A673 (cell line): ENCODE measurements around the gene AAMP. TPM values are rescaled to one million over a fixed set of nuclear protein-coding genes. Genes with fewer than 3 reads are reported as not detected.
A peak's percentile ranks its signal among the peaks of the same experiment; 100 is the strongest.

ENCODE experiments used
- BruUV-seq: library from RNA; stranded (reverse); fragments of 400-500 nt; replicated peaks from 2 replicates; lab custom pipeline; 2021; lab: Mats Ljungman, UMichigan
- CTCF ChIA-PET: fragments of 300-600 bp; sonication (Branson Sonifier 250); formaldehyde crosslinking; loops from one replicate; lab custom pipeline; 2022; ENCODE audit warnings: antibody characterized with exemption; lab: Charles Lee
- POLR2A ChIA-PET: fragments of 300-600 bp; sonication (Branson Sonifier 250); formaldehyde crosslinking; loops from one replicate; lab custom pipeline; 2022; ENCODE audit warnings: antibody characterized with exemption; ENCODE audit not compliant: low non-redundant PET; lab: Charles Lee
- DNase-seq: peaks from one replicate; pipeline ENCODE4 v3.0.0-alpha.2; 2015; ENCODE audit warnings: low spot score
- H3K27ac ChIP-seq: fragments of 200-600 bp; sonication (generic); 2 replicates; pipeline ENCODE4 v1.5.1; 2016; ENCODE audit warnings: mixed run types, low read depth, mild to moderate bottlenecking, mixed read lengths, antibody characterized with exemption, low read length; ENCODE audit not compliant: poor library complexity, severe bottlenecking
- H3K27me3 ChIP-seq: fragments of 200-600 bp; sonication (generic); replicated peaks from 2 replicates; pipeline ENCODE4 v1.6.1; 2017; ENCODE audit warnings: mixed run types, low read depth, mild to moderate bottlenecking, mixed read lengths, antibody characterized with exemption, low read length; ENCODE audit not compliant: insufficient read depth, poor library complexity
- H3K36me3 ChIP-seq: fragments of 200-600 bp; sonication (generic); 2 replicates; pipeline ENCODE4 v1.6.1; 2016; ENCODE audit warnings: mixed run types, mild to moderate bottlenecking, mixed read lengths, antibody characterized with exemption, low read length; ENCODE audit not compliant: insufficient read depth, poor library complexity, severe bottlenecking
- H3K4me1 ChIP-seq: fragments of 200-600 bp; sonication (generic); 2 replicates; pipeline ENCODE4 v1.6.1; 2017; ENCODE audit warnings: mixed run types, mild to moderate bottlenecking, mixed read lengths, antibody characterized with exemption, low read length; ENCODE audit not compliant: insufficient read depth, poor library complexity, severe bottlenecking
- H3K4me3 ChIP-seq: fragments of 200-600 bp; sonication (generic); 2 replicates; pipeline ENCODE4 v1.5.1; 2016; ENCODE audit warnings: low read depth, mixed run types, mild to moderate bottlenecking, mixed read lengths, low read length; ENCODE audit not compliant: poor library complexity, severe bottlenecking
- H3K9me3 ChIP-seq: fragments of 200-600 bp; sonication (generic); 2 replicates; pipeline ENCODE4 v1.6.1; 2016; ENCODE audit warnings: mixed run types, low read depth, mild to moderate bottlenecking, mixed read lengths, antibody characterized with exemption, low read length; ENCODE audit not compliant: poor library complexity, severe bottlenecking
- EZH2 ChIP-seq: fragments of 200-600 bp; sonication (generic); IDR thresholded peaks from 2 replicates; pipeline ENCODE4 v1.6.1; 2017; ENCODE audit warnings: borderline replicate concordance, low read depth, mild to moderate bottlenecking, mixed read lengths, antibody characterized with exemption, low read length; ENCODE audit not compliant: poor library complexity, severe bottlenecking
- intact Hi-C: fragments of 100-400 bp; cut with micrococcal nuclease; formaldehyde crosslinking; loops from one replicate; pipeline ENCODE4 v1.10.0; 2022; ENCODE audit not compliant: unreplicated experiment
- total RNA-seq: library from RNA; stranded (reverse); gene quantifications from 2 replicates; pipeline ENCODE4 v1.2.3, GENCODE V29; 2021
- TF ChIP-seq, protein P1 (sequence below): fragments of 300-800, 200-600 bp; sonication (generic); conservative IDR thresholded peaks from 2 replicates; pipeline ENCODE4 v1.5.1; 2017; ENCODE audit warnings: low read depth, mild to moderate bottlenecking, antibody characterized with exemption, low read length, moderate library complexity, mixed read lengths

The AAMP gene
- total RNA-seq, 1 experiment from 2014 or later = 74.7 TPM

DNA sequence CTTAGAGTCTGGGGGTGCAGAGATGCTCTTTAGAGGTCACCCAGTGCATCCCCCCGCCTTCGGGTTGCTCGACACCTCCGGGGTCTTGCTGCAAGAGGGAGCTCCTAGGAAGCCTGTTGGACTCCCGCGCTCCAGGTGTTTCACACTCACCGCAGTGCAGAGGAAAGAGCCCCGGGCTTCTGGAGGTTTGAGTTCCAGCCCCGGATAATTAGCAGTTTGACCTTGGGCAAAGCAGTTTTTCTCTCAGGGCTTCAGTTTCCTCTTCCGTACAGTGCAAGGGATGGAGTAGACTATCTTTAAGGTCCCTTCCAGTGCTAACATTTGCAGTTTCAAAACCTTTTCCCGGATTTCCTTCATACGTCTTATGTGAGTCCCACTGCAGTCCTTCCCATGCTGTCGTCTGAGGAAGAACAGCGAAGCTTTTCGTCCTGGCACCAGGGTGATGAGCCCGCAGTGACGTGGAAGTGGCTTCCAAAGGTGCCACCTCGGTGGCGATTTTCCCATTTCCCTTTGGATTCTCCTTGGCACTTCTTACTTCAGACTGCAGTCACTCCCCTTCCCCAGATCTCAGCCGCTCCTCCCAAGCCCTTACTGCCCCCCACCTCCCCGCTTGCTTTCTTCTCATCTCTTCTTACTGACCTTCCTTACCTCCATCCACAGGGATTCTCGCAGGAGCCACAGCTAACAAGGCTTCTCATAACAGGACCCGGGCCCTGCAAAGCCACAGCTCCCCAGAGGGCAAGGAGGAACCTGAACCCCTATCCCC is 967 bp upstream of the AAMP start:
- BruUV-seq = no TSS peak
- Histone ChIP-seq H3K4me3 (peak overlapping the region; percentile 91), H3K9me3 (no peaks in the 10 kb centered on the region), H3K36me3 (peaks cover 30% of the 10 kb centered on the region), H3K27ac (peak overlapping the region; percentile 56), H3K27me3 (no peaks in the 10 kb centered on the region), H3K4me1 (peaks cover 20% of the 10 kb centered on the region)
- DNase-seq = peak; percentile 41
- TF ChIP-seq, protein P1, sequence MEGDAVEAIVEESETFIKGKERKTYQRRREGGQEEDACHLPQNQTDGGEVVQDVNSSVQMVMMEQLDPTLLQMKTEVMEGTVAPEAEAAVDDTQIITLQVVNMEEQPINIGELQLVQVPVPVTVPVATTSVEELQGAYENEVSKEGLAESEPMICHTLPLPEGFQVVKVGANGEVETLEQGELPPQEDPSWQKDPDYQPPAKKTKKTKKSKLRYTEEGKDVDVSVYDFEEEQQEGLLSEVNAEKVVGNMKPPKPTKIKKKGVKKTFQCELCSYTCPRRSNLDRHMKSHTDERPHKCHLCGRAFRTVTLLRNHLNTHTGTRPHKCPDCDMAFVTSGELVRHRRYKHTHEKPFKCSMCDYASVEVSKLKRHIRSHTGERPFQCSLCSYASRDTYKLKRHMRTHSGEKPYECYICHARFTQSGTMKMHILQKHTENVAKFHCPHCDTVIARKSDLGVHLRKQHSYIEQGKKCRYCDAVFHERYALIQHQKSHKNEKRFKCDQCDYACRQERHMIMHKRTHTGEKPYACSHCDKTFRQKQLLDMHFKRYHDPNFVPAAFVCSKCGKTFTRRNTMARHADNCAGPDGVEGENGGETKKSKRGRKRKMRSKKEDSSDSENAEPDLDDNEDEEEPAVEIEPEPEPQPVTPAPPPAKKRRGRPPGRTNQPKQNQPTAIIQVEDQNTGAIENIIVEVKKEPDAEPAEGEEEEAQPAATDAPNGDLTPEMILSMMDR = no peak
- no peak for TF ChIP-seq EZH2
- CTCF ChIA-PET = interaction anchor here (0.5 to 1.9 kb wide), 3 partner anchors 86 to 125 kb away, joined by 3 to 4 read pairs (median 3); partner anchors contain the start of gene CATIP
- POLR2A ChIA-PET = interaction anchor here (0.6 to 0.7 kb wide), 2 partner anchors 12 to 137 kb away, joined by 3 read pairs; no protein-coding TSS in a partner anchor
- intact Hi-C loops = loop anchor here (5.0 kb wide), 2 partner anchors 84 to 576 kb away; no protein-coding TSS in a partner anchor

DNA sequence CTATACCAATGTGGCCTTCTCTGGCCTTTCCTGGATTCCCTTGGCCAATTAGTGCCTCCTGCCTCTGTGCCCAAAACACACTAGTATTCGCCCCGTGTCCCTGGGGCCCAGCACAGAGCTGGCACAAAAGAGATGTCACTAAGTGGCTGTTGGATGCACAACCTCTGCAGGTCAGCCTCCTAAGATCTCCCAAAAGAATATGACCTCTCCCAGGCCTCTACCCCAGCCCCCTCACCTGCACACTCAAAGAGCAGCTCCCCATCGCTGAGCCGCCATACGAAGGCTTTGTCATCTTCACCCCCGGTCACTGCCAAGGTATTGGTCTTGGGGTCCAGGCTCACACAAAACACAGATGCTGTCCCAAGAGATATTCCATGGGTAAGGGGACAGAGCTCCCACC is 2.7 kb downstream of the AAMP start:
- DNase-seq = no peak
- ChIA-PET CTCF (no interaction called here), POLR2A (no interaction called here)
- Histone ChIP-seq H3K27me3 (no peaks in the 10 kb centered on the region), H3K4me3 (no peak overlapping the region), H3K4me1 (peaks cover 12% of the 10 kb centered on the region), H3K9me3 (no peaks in the 10 kb centered on the region), H3K36me3 (peaks cover 26% of the 10 kb centered on the region), H3K27ac (no peak overlapping the region)
- BruUV-seq = no TSS peak
- intact Hi-C loops = no loop called here
- TF ChIP-seq EZH2 = no peak
- TF ChIP-seq, protein P1 = no peak

DNA sequence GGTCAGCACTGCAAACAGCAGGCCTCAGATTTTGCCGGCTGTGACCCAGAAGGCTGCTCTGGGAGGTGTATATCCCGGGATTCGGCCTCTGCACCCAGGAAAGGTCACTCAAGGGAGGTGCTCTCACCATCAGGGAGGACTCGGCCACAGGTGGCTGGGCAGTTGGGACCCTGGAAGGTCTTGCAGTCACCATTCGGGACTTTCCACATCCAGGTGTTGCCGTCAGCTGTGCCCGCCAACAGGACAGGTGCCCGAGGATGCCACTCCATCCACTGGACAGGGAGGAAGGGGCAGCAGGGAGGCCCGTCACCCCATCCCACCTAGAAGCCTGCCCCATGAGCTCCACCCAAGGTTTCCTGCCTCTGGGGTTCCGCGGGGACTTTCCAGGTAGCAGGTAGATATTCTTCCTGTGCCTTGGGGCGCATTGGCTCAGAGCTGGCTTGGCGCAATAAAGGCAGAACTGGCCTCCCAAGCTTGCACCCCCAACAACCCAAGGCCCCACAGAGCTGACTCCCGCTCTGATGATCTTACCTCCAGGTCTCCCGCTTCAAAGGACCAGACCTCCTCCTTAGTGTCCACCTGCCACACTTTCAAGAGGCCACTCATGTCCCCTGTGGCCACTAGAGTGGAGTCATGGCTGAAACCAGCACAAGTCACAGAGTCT is 3.5 kb downstream of the AAMP start:
- BruUV-seq = no TSS peak
- no peak for DNase-seq

More for the DNA sequence above, 3.5 kb downstream of the AAMP start:
- intact Hi-C loops = no loop called here
- Histone ChIP-seq H3K4me3 (no peak overlapping the region), H3K9me3 (no peaks in the 10 kb centered on the region), H3K27ac (no peak overlapping the region), H3K4me1 (peaks cover 11% of the 10 kb centered on the region), H3K27me3 (no peaks in the 10 kb centered on the region), H3K36me3 (peaks cover 26% of the 10 kb centered on the region)
- POLR2A ChIA-PET = no interaction called here
- TF ChIP-seq, protein P1 = no peak
- no peak for TF ChIP-seq EZH2
- CTCF ChIA-PET = no interaction called here
